HG02943 (cell line): ENCODE data around the gene ANKS1A.
"Not testable (repeated sequence)": the region's sequence is repeated elsewhere in the genome, so short reads cannot be mapped to it uniquely, and the experiment has no call there.

Source experiments
- ATAC-seq: cut with Tn5 transposase; IDR thresholded peaks from one replicate; pipeline ENCODE4 v1.9.1; 2021; ENCODE audit warnings: mild to moderate bottlenecking, low read depth, moderate library complexity; ENCODE audit not compliant: unreplicated experiment

The ANKS1A gene

GRCh38 chr6:34888874-34889555 lies at the start of gene ANKS1A:
ANKS1A (plus strand) TSS chr6:34889255; CDS start chr6:34889403, 148 bp downstream.
- peak; percentile 46 for ATAC-seq

- no peak for ATAC-seq
These were observed 49.2 kb upstream of the ANKS1A start for GRCh38 chr6:34839666-34840352.

GRCh38 chr6:34849066-34849465 lies 40.0 kb upstream of the ANKS1A start:
- ATAC-seq: not testable (repeated sequence)

- no peak for ATAC-seq
These were observed 37.7 kb upstream of the ANKS1A start for GRCh38 chr6:34851361-34851760.

- no peak for ATAC-seq
These were observed 36.5 kb upstream of the ANKS1A start for GRCh38 chr6:34852406-34853085.

- ATAC-seq: no peak
These were observed 33.6 kb upstream of the ANKS1A start for GRCh38 chr6:34855463-34855862.

- no peak for ATAC-seq
These were observed 30.4 kb upstream of the ANKS1A start for GRCh38 chr6:34858681-34859080.

- ATAC-seq: no peak
These were observed 29.1 kb upstream of the ANKS1A start for GRCh38 chr6:34859951-34860350.

GRCh38 chr6:34860776-34861175 lies 28.3 kb upstream of the ANKS1A start:
- no peak for ATAC-seq

GRCh38 chr6:34864007-34864406 lies 25.0 kb upstream of the ANKS1A start:
- no peak for ATAC-seq

GRCh38 chr6:34865107-34865506 lies 23.9 kb upstream of the ANKS1A start:
- ATAC-seq: no peak

GRCh38 chr6:34866509-34866908 lies 22.5 kb upstream of the ANKS1A start:
- no peak for ATAC-seq

GRCh38 chr6:34867484-34867883 lies 21.6 kb upstream of the ANKS1A start:
- ATAC-seq: no peak

- no peak for ATAC-seq
These were observed 17.2 kb upstream of the ANKS1A start for GRCh38 chr6:34871853-34872252.

- no peak for ATAC-seq
These were observed 16.7 kb upstream of the ANKS1A start for GRCh38 chr6:34872332-34872731.

GRCh38 chr6:34875292-34876213 lies 13.5 kb upstream of the ANKS1A start:
- no peak for ATAC-seq

- no peak for ATAC-seq
These were observed 12.6 kb upstream of the ANKS1A start for GRCh38 chr6:34876472-34876871.

GRCh38 chr6:34877259-34877658 lies 11.8 kb upstream of the ANKS1A start:
- no peak for ATAC-seq

GRCh38 chr6:34877869-34878485 lies 11.1 kb upstream of the ANKS1A start:
- no peak for ATAC-seq

- ATAC-seq: not testable (repeated sequence)
These were observed 5.0 kb upstream of the ANKS1A start for GRCh38 chr6:34884073-34884472.
